GM18526 (cell line): ENCODE measurements around the gene MYL1.

Experiments
- POLR2A ChIP-seq: IDR thresholded peaks from 3 replicates; pipeline ENCODE4 v1.6.1; 2011; ENCODE audit not compliant: insufficient read length; ENCODE audit errors: extremely low read depth

MYL1 gene

DNA sequence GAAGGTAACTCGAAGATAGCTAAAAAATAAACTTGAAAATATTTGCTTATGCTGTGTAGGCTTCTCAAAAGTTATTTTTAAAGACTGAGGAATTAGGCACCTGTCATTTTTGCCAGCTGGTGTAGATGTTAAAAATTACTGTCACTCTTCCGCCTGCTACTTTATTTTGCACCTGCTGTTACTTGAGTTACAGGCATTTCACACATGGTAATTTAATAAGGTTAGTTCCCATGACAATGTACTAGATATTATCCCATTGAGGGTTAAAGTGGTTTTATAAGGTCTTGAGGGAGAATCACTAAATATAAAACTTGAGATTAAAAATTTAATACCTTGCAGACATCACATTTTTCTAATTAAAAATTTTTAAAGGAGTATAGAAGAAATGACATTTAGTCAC, 26.6 kb downstream of the MYL1 start:
- TF ChIP-seq POLR2A, result no peak

GRCh38 chr2:210287301-210287700, 27.7 kb downstream of the MYL1 start:
- TF ChIP-seq POLR2A, result no peak

GRCh38 chr2:210286123-210286680, 28.8 kb downstream of the MYL1 start:
- no peak for TF ChIP-seq POLR2A

DNA sequence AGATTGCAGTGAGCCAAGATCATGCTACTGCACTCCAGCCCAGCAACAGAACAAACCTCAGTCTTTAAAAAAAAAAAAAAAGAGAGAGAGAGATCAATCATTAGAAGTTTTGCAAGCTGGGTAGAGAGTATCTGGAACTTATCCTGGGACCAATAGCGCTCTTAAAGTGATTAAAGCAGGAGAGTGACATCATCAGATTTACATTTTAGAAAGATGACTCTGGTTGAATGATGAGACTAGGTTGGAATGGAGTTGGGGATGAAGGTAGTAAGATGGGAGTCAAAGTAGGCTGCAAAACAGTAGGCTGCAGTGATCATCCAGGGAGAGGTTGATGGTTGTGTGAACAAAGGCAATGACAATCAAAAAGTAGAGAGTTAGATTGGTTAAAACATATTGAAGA, 37.8 kb downstream of the MYL1 start:
- TF ChIP-seq POLR2A, result no peak

DNA sequence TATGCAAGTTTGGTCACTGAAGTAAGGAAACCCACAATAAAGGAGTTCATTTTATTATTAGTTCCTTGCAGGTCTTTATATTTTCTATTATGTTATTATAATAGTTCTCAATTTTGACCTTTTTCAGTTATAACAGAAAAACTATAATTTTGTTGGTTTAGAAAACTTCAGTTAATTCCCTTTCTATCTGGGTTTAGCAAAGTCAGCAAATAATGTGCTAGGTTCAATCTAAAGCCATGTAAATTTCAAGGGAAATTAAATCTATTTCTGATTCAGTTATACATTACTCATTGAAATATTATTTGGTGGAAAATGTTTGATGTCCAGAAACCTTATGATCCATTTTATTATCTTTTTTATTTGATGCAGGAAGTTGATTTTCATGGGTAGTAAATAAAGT, 43.7 kb downstream of the MYL1 start:
- TF ChIP-seq POLR2A, result no peak

DNA sequence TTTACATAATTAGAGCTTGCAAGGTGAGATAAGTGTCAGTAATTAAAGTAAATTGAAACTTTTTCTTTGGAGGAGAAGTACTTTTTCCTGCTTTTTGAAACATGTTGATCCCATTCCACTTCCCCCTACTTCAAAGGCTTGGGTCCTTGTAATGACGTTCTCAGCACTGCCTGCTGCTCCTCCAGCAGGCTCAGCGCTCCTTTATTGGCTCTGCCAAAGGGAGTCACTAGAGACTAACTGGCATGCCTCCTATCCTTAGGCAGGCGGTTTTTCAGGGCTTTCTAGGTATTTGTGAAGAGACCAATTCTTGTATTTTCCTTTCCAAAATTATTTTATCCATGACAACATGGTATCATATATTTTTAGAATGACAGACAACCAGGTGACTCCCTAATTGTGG, 45.8 kb downstream of the MYL1 start:
- TF ChIP-seq POLR2A, result no peak

DNA sequence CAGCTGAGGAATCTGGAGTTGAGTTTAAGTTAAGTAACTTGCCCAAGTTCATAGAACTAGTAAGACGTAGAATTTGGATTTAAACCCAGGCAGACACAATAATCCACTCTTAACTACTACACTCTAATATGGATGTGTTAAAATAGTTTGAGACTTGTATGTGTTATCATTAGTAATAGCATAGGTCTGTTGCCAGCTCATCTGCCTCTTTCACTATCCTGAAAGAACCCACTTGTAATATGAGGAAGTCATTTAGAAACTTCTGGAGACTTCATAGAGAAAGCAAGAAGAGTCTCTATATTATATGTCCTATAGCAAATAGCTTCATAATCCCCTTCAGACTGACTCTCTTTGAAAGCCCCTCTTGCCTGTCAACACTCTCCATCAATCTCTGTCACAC, 46.7 kb downstream of the MYL1 start:
- no peak for TF ChIP-seq POLR2A

- no peak for TF ChIP-seq POLR2A
Measured at GRCh38 chr2:210267698-210268097, 47.3 kb downstream of the MYL1 start.

DNA sequence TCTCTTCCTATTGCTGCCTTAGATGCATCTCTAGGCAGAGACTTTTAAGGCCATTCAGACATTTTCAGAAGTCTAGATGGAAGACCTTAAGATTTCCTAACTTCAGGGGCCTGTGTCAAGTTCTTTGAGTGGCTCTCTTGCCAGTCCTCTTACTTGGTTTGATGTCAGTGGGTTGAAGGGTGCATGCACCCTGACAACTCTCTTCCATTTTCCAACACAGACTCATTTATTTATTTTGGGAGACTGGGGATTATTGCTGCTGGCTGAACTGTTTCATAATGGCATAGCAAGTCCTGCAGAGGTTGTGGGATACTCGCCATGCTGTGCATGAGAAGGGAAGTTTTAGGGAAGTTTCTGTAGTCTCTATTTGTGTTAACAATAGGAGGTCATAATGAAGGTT, 50.7 kb downstream of the MYL1 start:
- TF ChIP-seq POLR2A, result no peak

DNA sequence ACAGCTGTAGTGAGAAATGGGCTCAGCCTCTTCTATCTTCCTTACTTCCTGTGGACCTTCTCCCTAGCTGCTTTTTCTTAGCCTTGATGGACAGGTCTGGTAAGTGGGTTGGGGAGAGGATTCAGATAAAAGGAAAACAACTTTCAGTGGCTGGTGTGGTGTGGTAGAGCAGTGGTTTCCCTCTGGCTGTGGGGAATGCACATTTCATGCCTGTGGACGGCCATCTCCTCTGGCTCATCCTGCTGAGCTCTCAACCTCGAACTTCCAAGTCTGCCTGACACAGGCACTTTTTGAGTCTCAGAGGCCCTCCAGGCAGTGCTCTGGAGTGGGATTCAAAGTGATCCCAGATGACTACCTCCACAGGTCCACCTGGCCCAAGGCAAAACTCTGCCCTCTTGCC, 51.1 kb downstream of the MYL1 start:
- no peak for TF ChIP-seq POLR2A

DNA sequence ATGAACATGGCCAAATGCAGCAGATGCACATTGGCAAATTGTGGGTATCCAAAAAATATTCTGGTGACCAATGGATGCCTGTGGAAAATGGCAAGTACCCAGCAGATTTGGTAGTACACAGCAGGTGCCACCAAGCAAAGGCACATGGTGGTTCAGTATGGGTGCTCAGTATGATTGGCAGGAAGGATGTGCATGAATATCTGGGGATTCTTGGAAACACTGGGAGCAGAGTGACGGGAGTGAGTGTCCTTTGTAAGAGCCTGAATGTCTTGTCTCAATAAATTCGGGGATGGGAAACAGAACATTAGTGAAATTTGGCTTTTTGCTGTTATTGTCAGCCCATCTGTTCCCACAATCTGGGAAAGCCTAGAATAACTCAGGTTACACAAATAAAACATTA, 52.9 kb downstream of the MYL1 start:
- TF ChIP-seq POLR2A, result no peak

DNA sequence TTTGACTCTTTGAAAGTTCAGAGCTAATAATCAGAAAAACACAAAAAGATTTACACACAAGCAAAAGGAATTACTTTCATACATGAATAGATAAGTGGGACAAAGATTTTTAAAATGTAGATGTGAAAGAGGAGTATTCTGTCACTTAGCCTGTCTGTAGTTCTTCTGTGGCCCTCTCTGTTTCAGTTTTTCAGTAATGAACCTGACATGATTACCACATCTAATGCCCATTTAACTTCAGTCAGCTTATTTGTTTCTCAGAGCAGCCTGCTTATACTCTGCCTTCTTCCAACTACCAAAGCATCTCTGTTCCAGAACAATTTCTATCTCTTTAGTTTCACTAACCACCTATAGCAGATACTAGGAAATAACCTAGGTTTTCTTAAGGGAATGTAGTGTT, 55.3 kb downstream of the MYL1 start:
- TF ChIP-seq POLR2A, result no peak

DNA sequence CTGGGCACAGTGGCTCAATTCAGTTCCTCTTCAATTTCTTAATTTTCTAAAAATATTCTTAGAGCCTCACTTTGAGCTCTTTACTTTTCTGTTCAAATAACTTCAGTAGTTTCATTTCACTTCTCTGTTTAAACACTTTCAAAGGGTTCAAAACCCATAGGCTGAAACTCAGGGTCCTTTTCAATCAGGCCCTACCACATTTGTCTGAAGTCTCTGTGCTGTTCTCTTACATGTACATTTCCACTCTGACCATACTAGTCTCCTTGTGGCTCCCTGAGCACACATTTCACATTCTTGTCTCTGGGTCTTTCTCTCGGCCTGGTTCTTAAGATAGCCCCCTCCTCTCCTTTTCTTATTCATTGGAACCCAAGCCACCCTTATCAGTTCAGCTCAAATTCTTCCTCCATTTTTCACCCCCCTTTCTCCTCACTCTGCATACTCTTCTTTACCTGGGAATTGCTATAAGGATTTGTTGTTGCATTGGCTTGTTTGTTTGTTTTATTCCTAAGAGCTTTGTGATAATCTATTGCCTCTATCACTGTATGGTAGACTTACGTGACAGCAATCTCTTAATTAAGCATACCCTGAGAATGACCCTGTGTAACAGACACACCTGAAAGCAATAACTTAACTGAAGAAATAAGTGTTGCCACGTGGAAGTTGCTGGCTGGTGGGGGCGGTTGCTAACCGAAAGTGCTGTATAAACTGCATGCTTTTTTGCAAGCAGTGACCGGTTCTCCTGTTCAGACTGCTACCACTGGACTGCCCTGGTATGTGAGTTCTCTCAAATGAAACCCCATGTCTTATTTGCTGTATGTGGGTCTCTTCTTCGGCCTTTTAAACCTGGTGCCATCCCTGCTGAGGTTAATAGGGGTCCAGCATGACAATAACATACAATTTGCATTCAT, 62.0 kb downstream of the MYL1 start:
- no peak for TF ChIP-seq POLR2A

- TF ChIP-seq POLR2A, result no peak
Measured at GRCh38 chr2:210250622-210251021, 64.4 kb downstream of the MYL1 start.
